Neural progenitor cell (in vitro differentiated cells): ENCODE measurements around the gene GNG12.

Experiments used
- CTCF ChIP-seq: fragments of 200-600 bp; sonication (generic); IDR thresholded peaks from 2 replicates; pipeline ENCODE4 v1.5.1; 2017; ENCODE audit warnings: antibody characterized with exemption, mild to moderate bottlenecking
- EZH2phosphoT487 ChIP-seq: fragments of 200-600 bp; sonication (generic); IDR thresholded peaks from 2 replicates; pipeline ENCODE4 v1.6.1; 2017; ENCODE audit warnings: antibody characterized with exemption

- TF ChIP-seq EZH2phosphoT487 (no peak), CTCF (no peak)
Observed at GRCh38 chr1:67684526-67685066, 148.7 kb downstream of the GNG12 start.
